GM12878 (cell line): Measurements from ENCODE around the gene PDZD2. TPM values are rescaled to one million over a fixed set of nuclear protein-coding genes. Genes with fewer than 3 reads are reported as not detected.

Experiments
- ATAC-seq: fragments of 200-7000 bp; cut with Tn5 transposase; 3 replicates; pipeline ENCODE4 v1.9.1; 2020; ENCODE audit warnings: mild to moderate bottlenecking, moderate library complexity
- BruUV-seq: library from RNA; stranded (reverse); fragments of 400-500 nt; replicated peaks from 2 replicates; lab custom pipeline; 2021; lab: Mats Ljungman, UMichigan
- CTCF ChIA-PET: fragments of 300-600 bp; sonication (Branson Sonifier 250); formaldehyde crosslinking; extraction: SDS; loops from one replicate; lab custom pipeline; 2021; ENCODE audit warnings: inconsistent platforms; lab: Yijun Ruan, JAX
- POLR2A ChIA-PET: fragments of 350-600 bp; formaldehyde crosslinking; extraction: SDS; loops from one replicate; lab custom pipeline; 2021; ENCODE audit warnings: inconsistent platforms; lab: Charles Lee
- RAD21 ChIA-PET: fragments of 300-600 bp; sonication (Branson Sonifier 250); formaldehyde crosslinking; loops from one replicate; lab custom pipeline; 2023; ENCODE audit warnings: antibody characterized with exemption; ENCODE audit not compliant: unreplicated experiment; lab: Charles Lee
- SMC1A ChIA-PET: fragments of 300-600 bp; sonication (Branson Sonifier 250); formaldehyde crosslinking; loops from one replicate; lab custom pipeline; 2023; ENCODE audit not compliant: unreplicated experiment, uncharacterized antibody; lab: Charles Lee
- DNase-seq: peaks from one replicate; pipeline ENCODE4 v3.0.0-alpha.2; 2011; ENCODE audit warnings: low read depth, low spot score
- FAIRE-seq: peaks from 3 replicates; lab custom pipeline; 2011; peaks lifted over from hg19 to GRCh38; lab: Jason Lieb, UNC
- H2AFZ ChIP-seq: 2 replicates; pipeline ENCODE4 v1.6.0; 2011; ENCODE audit warnings: low read depth, low read length, control low read depth; ENCODE audit not compliant: control insufficient read depth
- H3K27ac ChIP-seq: 2 replicates; pipeline ENCODE4 v1.5.1; 2011; ENCODE audit warnings: control low read depth; ENCODE audit not compliant: control insufficient read depth, insufficient read depth
- H3K27me3 ChIP-seq, 2 experiments: replicated peaks in 1 of 2; 2 replicates each; pipeline versions ENCODE4 v1.6.0 to v1.6.1; 2011; ENCODE audit warnings: low read length in 1 of 2; ENCODE audit not compliant: control insufficient read depth in 2 of 2, insufficient read depth in 2 of 2
- H3K36me3 ChIP-seq, 2 experiments: 2 replicates each; pipeline ENCODE4 v1.5.1; 2011; ENCODE audit warnings: low read length in 1 of 2; ENCODE audit not compliant: control insufficient read depth in 2 of 2, insufficient read depth in 2 of 2
- H3K4me1 ChIP-seq: 2 replicates; pipeline ENCODE4 v1.6.1; 2011; ENCODE audit warnings: mild to moderate bottlenecking, low read length, moderate library complexity, mixed read lengths; ENCODE audit not compliant: control insufficient read depth, insufficient read depth
- H3K4me2 ChIP-seq: 2 replicates; pipeline ENCODE4 v1.6.0; 2011; ENCODE audit warnings: control low read depth; ENCODE audit not compliant: control insufficient read depth, insufficient read depth
- H3K4me3 ChIP-seq: fragments of 200-600 bp; sonication (generic); 2 replicates; pipeline ENCODE4 v1.5.1; 2016
- H3K79me2 ChIP-seq: 2 replicates; pipeline ENCODE4 v1.6.0; 2011; ENCODE audit warnings: low read length; ENCODE audit not compliant: control insufficient read depth, insufficient read depth
- H3K9ac ChIP-seq: 2 replicates; pipeline ENCODE4 v1.8.0; 2011; ENCODE audit warnings: low read length, control low read depth, mixed read lengths; ENCODE audit not compliant: control insufficient read depth, insufficient read depth
- H3K9me3 ChIP-seq: replicated peaks from 3 replicates; pipeline ENCODE4 v1.5.1; 2011; ENCODE audit warnings: mild to moderate bottlenecking, low read length; ENCODE audit not compliant: control insufficient read depth, insufficient read depth
- H4K20me1 ChIP-seq: 2 replicates; pipeline ENCODE4 v1.6.0; 2011; ENCODE audit not compliant: control insufficient read depth, insufficient read depth
- BMI1 ChIP-seq: fragments of 450-650 bp; IDR thresholded peaks from 2 replicates; pipeline ENCODE4 v1.6.1; 2016; ENCODE audit warnings: mild to moderate bottlenecking, moderate library complexity, borderline replicate concordance
- EED ChIP-seq: sonication (generic); IDR thresholded peaks from 2 replicates; pipeline ENCODE4 v1.6.1; 2016; ENCODE audit warnings: antibody characterized with exemption, low read depth
- HDGF ChIP-seq: fragments of 450-650 bp; IDR thresholded peaks from 2 replicates; pipeline ENCODE4 v1.6.1; 2016; ENCODE audit warnings: antibody characterized with exemption
- IKZF1 ChIP-seq: fragments of 450-650 bp; conservative IDR thresholded peaks from 2 replicates; pipeline ENCODE4 v1.6.1; 2017; ENCODE audit warnings: antibody characterized with exemption, mild to moderate bottlenecking
- NFXL1 ChIP-seq: fragments of 450-650 bp; IDR thresholded peaks from 2 replicates; pipeline ENCODE4 v1.6.1; 2017; ENCODE audit warnings: antibody characterized with exemption, mild to moderate bottlenecking, borderline replicate concordance
- PBX3 ChIP-seq: IDR thresholded peaks from 2 replicates; pipeline ENCODE4 v1.6.1; 2011; ENCODE audit warnings: mild to moderate bottlenecking, low read depth, low read length, moderate library complexity; ENCODE audit not compliant: insufficient replicate concordance
- SMARCA5 ChIP-seq: fragments of 450-650 bp; IDR thresholded peaks from 2 replicates; pipeline ENCODE4 v1.6.1; 2017; ENCODE audit warnings: mild to moderate bottlenecking
- TCF7 ChIP-seq: IDR thresholded peaks from 2 replicates; pipeline ENCODE4 v1.6.1; 2014; ENCODE audit warnings: antibody characterized with exemption, borderline replicate concordance
- ZNF217 ChIP-seq: fragments of 450-650 bp; IDR thresholded peaks from 2 replicates; pipeline ENCODE4 v1.6.1; 2017; ENCODE audit warnings: antibody characterized with exemption, mild to moderate bottlenecking
- ZNF384 ChIP-seq: IDR thresholded peaks from 2 replicates; pipeline ENCODE4 v1.6.1; 2012; ENCODE audit warnings: low read depth, mild to moderate bottlenecking, low read length, improper control_type of control experiment, borderline replicate concordance
- WGBS: methylation state at CpG from one replicate; pipeline ENCODE4 v1.1.6; 2016; ENCODE audit warnings: low lambda C conversion rate; ENCODE audit not compliant: insufficient replicate concordance, insufficient coverage; ENCODE audit errors: missing lambda C conversion rate; 5-methylcytosine and 5-hydroxymethylcytosine counted together
- in situ Hi-C: fragments of 300-500 bp; cut with MboI; formaldehyde crosslinking; loops from 9 replicates; pipeline ENCODE4 v1.14.3; 2018; ENCODE audit warnings: mixed read lengths
- intact Hi-C: fragments of 100-400 bp; cut with micrococcal nuclease; formaldehyde crosslinking; loops from one replicate; pipeline ENCODE4 v1.14.2; 2022; ENCODE audit not compliant: unreplicated experiment
- polyA plus RNA-seq, 11 experiments: library from polyadenylated mRNA; depleted of rRNA in 4 of 11; unstranded in 6 of 11; stranded (reverse) in 5 of 11; fragments of >200 nt; fragmentation: Nextera tagmentation in 4 of 11; fragmentation: Illumina TruSeq in 1 of 11; extraction: Ambion mirVana in 4 of 11; extraction: Trizol in 1 of 11; gene quantifications; 1 replicate in 1 of 11; 2 replicates in 10 of 11; pipeline versions ENCODE4 v1.2.1 to v1.2.3, GENCODE V29; 2011 to 2016; ENCODE audit warnings: inconsistent platforms in 2 of 11, missing spikeins in 2 of 11, low read depth in 1 of 11
- total RNA-seq, 4 experiments: library from RNA; depleted of rRNA in 3 of 4; stranded (reverse); fragments of >200 nt in 3 of 4; fragmentation: Illumina TruSeq in 1 of 4; extraction: Trizol in 1 of 4; gene quantifications; 2 replicates each; pipeline versions ENCODE4 v1.2.1 to v1.2.3, GENCODE V29; 2013 to 2021

The PDZD2 gene
- total and polyA plus RNA-seq, 10 of the 15 experiments (the other 5 are each of a cell fraction or from before 2014, with no cell fraction given): 0.01 to 0.58 (median 0.29) TPM; not detected in 3

DNA sequence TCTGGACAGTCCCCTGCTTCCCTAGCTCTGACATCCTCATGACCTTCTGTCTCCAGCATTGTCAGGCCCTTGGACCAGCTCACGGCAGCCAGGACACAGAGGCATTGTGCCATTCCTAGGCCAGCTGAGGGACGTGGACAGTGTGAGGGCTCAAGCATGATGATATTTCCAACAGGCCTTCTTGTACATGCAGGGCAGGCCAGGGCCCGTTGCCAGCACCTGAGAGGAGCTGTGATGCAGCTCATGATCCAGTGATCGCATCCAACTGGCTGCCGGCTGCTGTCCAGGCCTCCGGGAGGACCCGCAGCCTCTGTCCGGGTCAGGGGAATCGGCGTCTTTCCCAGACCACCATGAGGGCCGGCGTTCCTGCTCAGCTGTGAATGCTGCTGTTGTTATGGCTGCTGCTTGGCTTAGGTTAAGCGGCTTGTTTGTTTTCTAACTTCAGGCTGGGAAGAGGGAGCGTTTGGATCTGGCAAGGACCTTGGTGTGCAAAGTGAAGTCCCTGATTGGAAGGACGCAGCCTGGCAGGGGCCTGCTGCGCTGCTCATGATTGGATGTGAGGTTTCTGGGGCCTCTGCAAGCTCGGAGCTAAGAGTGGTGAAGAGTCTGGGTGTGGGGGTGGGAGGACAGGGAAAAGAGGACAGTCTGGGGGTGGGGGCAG is 53.8 kb downstream of the PDZD2 start (continued):
- TF ChIP-seq ZNF384 (no peak), PBX3 (no peak)

- no peak for ATAC-seq
- Histone ChIP-seq H3K4me2 (no peak overlapping the region), H2AFZ (no peak overlapping the region), H3K4me3 (no peak overlapping the region), H3K79me2 (no peaks in the 10 kb centered on the region), H3K9ac (no peak overlapping the region), H4K20me1 (no peaks in the 10 kb centered on the region), H3K4me1 (no peaks in the 10 kb centered on the region), H3K9me3 (no peaks in the 10 kb centered on the region), H3K27ac (no peak overlapping the region), H3K27me3 (no peaks in the 10 kb centered on the region; a peak in 2 of 4 replicates), H3K36me3 (no peaks in the 10 kb centered on the region)
- in situ Hi-C loops (no loop called here), intact Hi-C loops (no loop called here)
- WGBS: 53% methylated on average over 7 of the region's 7 CpGs
- no peak for FAIRE-seq
- no TSS peak for BruUV-seq
- TF ChIP-seq ZNF217 (no peak), SMARCA5 (no peak), BMI1 (no peak), IKZF1 (no peak), HDGF (no peak), TCF7 (no peak), NFXL1 (no peak), EED (no peak)
- ChIA-PET SMC1A (no interaction called here), RAD21 (no interaction called here), CTCF (no interaction called here), POLR2A (no interaction called here)
- no peak for DNase-seq
Measured at GRCh38 chr5:31698673-31699072, 59.7 kb downstream of the PDZD2 start.
